ENCODE results near the gene P2RX7. TPM values are rescaled to one million over a fixed set of nuclear protein-coding genes. Genes with fewer than 3 reads are reported as not detected.

P2RX7 gene
- total and polyA plus RNA-seq, 2 donors (not counting 1 experiment from before 2014, with no cell fraction given) = 1.9 to 17.2 TPM

DNA sequence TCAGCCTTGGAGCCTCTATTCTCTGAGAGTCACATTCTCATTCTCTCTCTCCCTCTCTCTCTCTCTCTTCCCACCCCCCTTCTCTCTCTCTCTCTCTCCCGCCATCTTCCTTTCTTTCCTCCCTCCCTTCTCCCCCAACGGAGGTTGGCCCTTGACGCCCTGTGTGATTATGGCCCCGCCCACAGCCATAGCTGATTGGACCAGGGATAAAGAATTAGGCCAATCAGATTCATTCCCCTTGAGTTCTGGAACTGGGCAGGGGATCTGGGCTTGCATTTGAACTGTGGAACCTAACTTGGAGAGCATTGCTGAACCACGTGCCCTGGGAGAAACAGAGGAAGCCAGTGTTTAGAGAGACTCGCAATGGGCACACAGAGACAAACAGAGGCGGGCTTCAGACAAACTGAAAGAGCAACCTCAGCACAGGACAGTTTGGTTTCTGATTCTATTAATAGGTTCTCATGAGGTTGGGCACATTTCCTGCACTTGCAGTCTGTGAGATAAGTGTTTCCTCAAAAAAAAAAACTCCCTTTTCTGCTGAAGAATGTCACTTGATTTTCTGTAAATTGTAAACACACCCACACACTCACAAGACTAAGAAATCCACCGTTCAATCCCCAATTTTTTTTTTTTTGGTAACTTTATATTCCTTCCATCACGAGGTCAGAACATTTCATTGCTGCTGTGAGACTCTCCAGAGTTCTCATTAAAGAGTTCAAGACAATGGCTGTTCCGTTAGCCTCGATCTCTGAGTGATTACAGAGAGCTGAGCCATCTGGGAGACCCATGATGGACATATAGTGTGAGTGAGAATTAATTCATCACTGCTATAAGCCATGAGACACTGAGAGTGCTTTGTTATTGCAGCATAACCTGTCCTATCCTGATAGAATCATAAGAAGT is 3.5 kb upstream of the P2RX7 start:
- H3K4me1 ChIP-seq (ENCODE audit: control insufficient read depth, extremely low read depth, insufficient read depth, low read length) = peaks cover 3% of the 10 kb centered on the region
- H3K4me2 ChIP-seq (ENCODE audit: extremely low read depth, insufficient read depth, low read length) = peak overlapping the region; percentile 80
- peak; percentile 24 to 29 for DNase-seq (ENCODE audit: low read depth in 2 of 2)
- no peak for TF ChIP-seq EZH2 (IDR thresholded peaks at IDR 0.05; ENCODE audit: low read length, missing control alignments)
- TF ChIP-seq, protein P1, sequence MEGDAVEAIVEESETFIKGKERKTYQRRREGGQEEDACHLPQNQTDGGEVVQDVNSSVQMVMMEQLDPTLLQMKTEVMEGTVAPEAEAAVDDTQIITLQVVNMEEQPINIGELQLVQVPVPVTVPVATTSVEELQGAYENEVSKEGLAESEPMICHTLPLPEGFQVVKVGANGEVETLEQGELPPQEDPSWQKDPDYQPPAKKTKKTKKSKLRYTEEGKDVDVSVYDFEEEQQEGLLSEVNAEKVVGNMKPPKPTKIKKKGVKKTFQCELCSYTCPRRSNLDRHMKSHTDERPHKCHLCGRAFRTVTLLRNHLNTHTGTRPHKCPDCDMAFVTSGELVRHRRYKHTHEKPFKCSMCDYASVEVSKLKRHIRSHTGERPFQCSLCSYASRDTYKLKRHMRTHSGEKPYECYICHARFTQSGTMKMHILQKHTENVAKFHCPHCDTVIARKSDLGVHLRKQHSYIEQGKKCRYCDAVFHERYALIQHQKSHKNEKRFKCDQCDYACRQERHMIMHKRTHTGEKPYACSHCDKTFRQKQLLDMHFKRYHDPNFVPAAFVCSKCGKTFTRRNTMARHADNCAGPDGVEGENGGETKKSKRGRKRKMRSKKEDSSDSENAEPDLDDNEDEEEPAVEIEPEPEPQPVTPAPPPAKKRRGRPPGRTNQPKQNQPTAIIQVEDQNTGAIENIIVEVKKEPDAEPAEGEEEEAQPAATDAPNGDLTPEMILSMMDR (conservative IDR thresholded peaks at IDR 0.05 in 1 of 2, IDR thresholded peaks at IDR 0.05 in 1 of 2; ENCODE audit: low read depth in 1 of 2, low read length in 2 of 2) = no peak
- no peaks in the 10 kb centered on the region for H4K20me1 ChIP-seq (ENCODE audit: control insufficient read depth, extremely low read depth, insufficient read depth, low read length)
- no peaks in the 10 kb centered on the region for H3K36me3 ChIP-seq (ENCODE audit: control insufficient read depth, insufficient read depth, low read length)
- H3K9ac ChIP-seq (ENCODE audit: insufficient read depth, low read length) = no peak overlapping the region
- no peaks in the 10 kb centered on the region for H3K27me3 ChIP-seq (ENCODE audit: control insufficient read depth, insufficient read depth, low read length)
- H3K79me2 ChIP-seq (ENCODE audit: control insufficient read depth, insufficient read depth, low read length) = no peaks in the 10 kb centered on the region
- no peaks in the 10 kb centered on the region for H3K9me3 ChIP-seq (ENCODE audit: control insufficient read depth, insufficient read depth, low read depth, low read length)
- H3K27ac ChIP-seq (ENCODE audit: insufficient read depth, low read length) = no peak overlapping the region
- H2AFZ ChIP-seq (ENCODE audit: low read length) = peak overlapping the region; percentile 69
- peak overlapping the region in 1 of 4 experiments; percentile 30 for H3K4me3 ChIP-seq (replicated peaks in 1 of 4; ENCODE audit: control extremely low read depth in 1 of 4, insufficient read depth in 1 of 4, low read depth in 3 of 4, low read length in 4 of 4)

DNA sequence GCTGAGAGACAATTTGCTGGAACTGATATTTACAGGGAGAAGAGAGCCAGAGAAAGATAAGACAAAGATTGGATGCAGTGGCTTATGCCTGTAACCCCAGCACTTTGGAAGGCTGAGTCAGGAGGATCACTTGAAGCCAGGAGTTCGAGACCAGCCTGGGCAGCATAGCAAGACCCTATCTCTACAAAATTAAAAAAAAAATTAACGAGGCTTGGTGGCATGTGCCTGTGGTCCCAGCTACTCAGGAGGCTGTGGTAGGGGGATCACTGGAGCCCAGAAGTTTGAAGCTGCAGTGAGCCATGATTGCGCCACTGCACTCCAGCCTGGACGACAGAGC is 2.9 kb upstream of the P2RX7 start:
- Histone ChIP-seq H3K79me2 (ENCODE audit: control insufficient read depth, insufficient read depth, low read length) (no peaks in the 10 kb centered on the region), H4K20me1 (ENCODE audit: control insufficient read depth, extremely low read depth, insufficient read depth, low read length) (no peaks in the 10 kb centered on the region), H3K27ac (ENCODE audit: insufficient read depth, low read length) (no peak overlapping the region), H3K36me3 (ENCODE audit: control insufficient read depth, insufficient read depth, low read length) (no peaks in the 10 kb centered on the region), H3K27me3 (ENCODE audit: control insufficient read depth, insufficient read depth, low read length) (no peaks in the 10 kb centered on the region), H2AFZ (ENCODE audit: low read length) (no peak overlapping the region), H3K4me3 (replicated peaks in 1 of 4; ENCODE audit: control extremely low read depth in 1 of 4, insufficient read depth in 1 of 4, low read depth in 3 of 4, low read length in 4 of 4) (no peak overlapping the region), H3K9me3 (ENCODE audit: control insufficient read depth, insufficient read depth, low read depth, low read length) (no peaks in the 10 kb centered on the region), H3K4me2 (ENCODE audit: extremely low read depth, insufficient read depth, low read length) (no peak overlapping the region), H3K9ac (ENCODE audit: insufficient read depth, low read length) (no peak overlapping the region), H3K4me1 (ENCODE audit: control insufficient read depth, extremely low read depth, insufficient read depth, low read length) (peaks cover 3% of the 10 kb centered on the region)
- TF ChIP-seq EZH2 (IDR thresholded peaks at IDR 0.05; ENCODE audit: low read length, missing control alignments) = no peak
- TF ChIP-seq, protein P1 (conservative IDR thresholded peaks at IDR 0.05 in 1 of 2, IDR thresholded peaks at IDR 0.05 in 1 of 2; ENCODE audit: low read depth in 1 of 2, low read length in 2 of 2) = no peak
- no peak for DNase-seq (ENCODE audit: low read depth in 2 of 2)

DNA sequence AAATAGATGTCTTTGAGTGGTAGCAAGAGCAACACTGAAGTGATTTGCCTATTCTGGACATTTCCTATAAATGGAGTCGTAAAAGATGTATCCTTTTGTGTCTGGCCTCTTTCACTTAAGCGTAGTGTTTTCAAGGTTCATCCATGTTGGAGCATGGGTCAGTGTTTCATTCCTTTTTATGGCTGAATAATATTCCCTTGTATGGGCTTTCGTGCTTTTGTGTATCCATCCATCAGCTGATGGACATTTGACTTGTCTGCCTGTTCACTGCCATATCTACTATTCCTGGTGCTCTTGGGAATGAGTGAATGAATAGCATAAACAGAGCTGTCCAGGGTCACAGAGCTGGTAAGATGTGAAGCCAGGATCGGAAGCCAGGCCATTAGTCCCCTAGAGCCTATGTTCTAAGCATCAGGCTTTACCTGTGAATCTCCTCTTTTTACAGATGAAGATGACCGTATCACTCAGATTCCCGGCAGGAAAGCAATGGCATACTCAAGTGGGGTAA is 1.8 kb upstream of the P2RX7 start:
- Histone ChIP-seq H3K27me3 (ENCODE audit: control insufficient read depth, insufficient read depth, low read length) (no peaks in the 10 kb centered on the region), H4K20me1 (ENCODE audit: control insufficient read depth, extremely low read depth, insufficient read depth, low read length) (no peaks in the 10 kb centered on the region), H3K9me3 (ENCODE audit: control insufficient read depth, insufficient read depth, low read depth, low read length) (no peaks in the 10 kb centered on the region), H3K36me3 (ENCODE audit: control insufficient read depth, insufficient read depth, low read length) (no peaks in the 10 kb centered on the region), H3K4me3 (replicated peaks in 1 of 4; ENCODE audit: control extremely low read depth in 1 of 4, insufficient read depth in 1 of 4, low read depth in 3 of 4, low read length in 4 of 4) (no peak overlapping the region), H3K9ac (ENCODE audit: insufficient read depth, low read length) (no peak overlapping the region), H3K79me2 (ENCODE audit: control insufficient read depth, insufficient read depth, low read length) (no peaks in the 10 kb centered on the region), H3K4me1 (ENCODE audit: control insufficient read depth, extremely low read depth, insufficient read depth, low read length) (peaks cover 3% of the 10 kb centered on the region), H2AFZ (ENCODE audit: low read length) (no peak overlapping the region), H3K27ac (ENCODE audit: insufficient read depth, low read length) (no peak overlapping the region), H3K4me2 (ENCODE audit: extremely low read depth, insufficient read depth, low read length) (no peak overlapping the region)
- DNase-seq (ENCODE audit: low read depth in 2 of 2) = no peak
- TF ChIP-seq EZH2 (IDR thresholded peaks at IDR 0.05; ENCODE audit: low read length, missing control alignments) = no peak
- TF ChIP-seq, protein P1 (conservative IDR thresholded peaks at IDR 0.05 in 1 of 2, IDR thresholded peaks at IDR 0.05 in 1 of 2; ENCODE audit: low read depth in 1 of 2, low read length in 2 of 2) = no peak
